BE2C (cell line): ENCODE measurements around the gene RALY.

Source experiments
- DNase-seq: peaks from one replicate; pipeline ENCODE4 v3.0.0-alpha.2; 2020
- H3K27me3 ChIP-seq: fragments of 250-450 bp; sonication (Bioruptor Pico); 2 replicates; pipeline ENCODE4 v1.5.1; 2020; ENCODE audit warnings: mild to moderate bottlenecking
- H3K36me3 ChIP-seq: fragments of 250-450 bp; sonication (Bioruptor Pico); 2 replicates; pipeline ENCODE4 v1.5.1; 2020; ENCODE audit warnings: mild to moderate bottlenecking
- H3K4me1 ChIP-seq: fragments of 250-450 bp; sonication (Bioruptor Pico); 2 replicates; pipeline ENCODE4 v1.5.1; 2020
- H3K4me3 ChIP-seq: 2 replicates; pipeline ENCODE4 v1.5.1; 2011; ENCODE audit warnings: low read depth, low read length
- H3K9me3 ChIP-seq: fragments of 250-450 bp; sonication (Bioruptor Pico); 2 replicates; pipeline ENCODE4 v1.5.1; 2020
- TF ChIP-seq, protein P1 (sequence below): IDR thresholded peaks from 2 replicates; pipeline ENCODE4 v1.5.1; 2012; ENCODE audit warnings: mild to moderate bottlenecking, low read depth, low read length

RALY gene

GRCh38 chr20:34112600-34113101 lies 118.9 kb downstream of the RALY start:
- Histone ChIP-seq H3K36me3 (peaks cover 21% of the 10 kb centered on the region), H3K4me3 (peak overlapping the region; percentile 92), H3K4me1 (no peaks in the 10 kb centered on the region), H3K27me3 (no peaks in the 10 kb centered on the region), H3K9me3 (no peaks in the 10 kb centered on the region)
- TF ChIP-seq, protein P1, sequence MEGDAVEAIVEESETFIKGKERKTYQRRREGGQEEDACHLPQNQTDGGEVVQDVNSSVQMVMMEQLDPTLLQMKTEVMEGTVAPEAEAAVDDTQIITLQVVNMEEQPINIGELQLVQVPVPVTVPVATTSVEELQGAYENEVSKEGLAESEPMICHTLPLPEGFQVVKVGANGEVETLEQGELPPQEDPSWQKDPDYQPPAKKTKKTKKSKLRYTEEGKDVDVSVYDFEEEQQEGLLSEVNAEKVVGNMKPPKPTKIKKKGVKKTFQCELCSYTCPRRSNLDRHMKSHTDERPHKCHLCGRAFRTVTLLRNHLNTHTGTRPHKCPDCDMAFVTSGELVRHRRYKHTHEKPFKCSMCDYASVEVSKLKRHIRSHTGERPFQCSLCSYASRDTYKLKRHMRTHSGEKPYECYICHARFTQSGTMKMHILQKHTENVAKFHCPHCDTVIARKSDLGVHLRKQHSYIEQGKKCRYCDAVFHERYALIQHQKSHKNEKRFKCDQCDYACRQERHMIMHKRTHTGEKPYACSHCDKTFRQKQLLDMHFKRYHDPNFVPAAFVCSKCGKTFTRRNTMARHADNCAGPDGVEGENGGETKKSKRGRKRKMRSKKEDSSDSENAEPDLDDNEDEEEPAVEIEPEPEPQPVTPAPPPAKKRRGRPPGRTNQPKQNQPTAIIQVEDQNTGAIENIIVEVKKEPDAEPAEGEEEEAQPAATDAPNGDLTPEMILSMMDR = no peak
- peak; percentile 46 for DNase-seq

DNA sequence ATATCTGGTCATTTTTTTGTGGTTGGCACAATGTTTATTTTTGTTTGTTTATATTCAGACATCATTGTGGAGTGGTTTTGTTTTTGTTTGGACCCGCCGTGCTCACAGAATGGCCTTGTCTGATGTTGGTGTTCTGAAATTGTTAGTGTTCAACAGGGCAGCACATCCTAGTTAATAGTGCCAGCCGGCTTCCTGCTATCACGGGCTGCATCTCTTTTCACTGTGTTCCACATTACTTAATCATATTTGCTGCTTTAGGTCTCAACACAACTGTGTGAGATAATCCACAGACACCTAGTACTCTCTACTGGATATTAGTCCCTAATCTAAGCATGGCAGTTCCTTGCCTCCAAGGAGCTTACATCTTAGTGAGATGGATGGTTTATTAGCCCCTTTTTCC lies 121.1 kb downstream of the RALY start:
- no peak for DNase-seq
- H3K27me3 ChIP-seq = no peaks in the 10 kb centered on the region
- H3K4me3 ChIP-seq = no peak overlapping the region
- no peaks in the 10 kb centered on the region for H3K4me1 ChIP-seq
- TF ChIP-seq, protein P1 = no peak
- peaks cover 5% of the 10 kb centered on the region for H3K36me3 ChIP-seq
- no peaks in the 10 kb centered on the region for H3K9me3 ChIP-seq

GRCh38 chr20:34115232-34115631 lies 121.5 kb downstream of the RALY start:
- no peak overlapping the region for H3K4me3 ChIP-seq
- H3K4me1 ChIP-seq = no peaks in the 10 kb centered on the region
- H3K36me3 ChIP-seq = peaks cover 5% of the 10 kb centered on the region; the same call in 1 of the 2 replicates
- TF ChIP-seq, protein P1 = no peak
- H3K27me3 ChIP-seq = no peaks in the 10 kb centered on the region
- H3K9me3 ChIP-seq = no peaks in the 10 kb centered on the region
- no peak for DNase-seq

GRCh38 chr20:34120213-34120612 lies 126.5 kb downstream of the RALY start:
- TF ChIP-seq, protein P1 = no peak

DNA sequence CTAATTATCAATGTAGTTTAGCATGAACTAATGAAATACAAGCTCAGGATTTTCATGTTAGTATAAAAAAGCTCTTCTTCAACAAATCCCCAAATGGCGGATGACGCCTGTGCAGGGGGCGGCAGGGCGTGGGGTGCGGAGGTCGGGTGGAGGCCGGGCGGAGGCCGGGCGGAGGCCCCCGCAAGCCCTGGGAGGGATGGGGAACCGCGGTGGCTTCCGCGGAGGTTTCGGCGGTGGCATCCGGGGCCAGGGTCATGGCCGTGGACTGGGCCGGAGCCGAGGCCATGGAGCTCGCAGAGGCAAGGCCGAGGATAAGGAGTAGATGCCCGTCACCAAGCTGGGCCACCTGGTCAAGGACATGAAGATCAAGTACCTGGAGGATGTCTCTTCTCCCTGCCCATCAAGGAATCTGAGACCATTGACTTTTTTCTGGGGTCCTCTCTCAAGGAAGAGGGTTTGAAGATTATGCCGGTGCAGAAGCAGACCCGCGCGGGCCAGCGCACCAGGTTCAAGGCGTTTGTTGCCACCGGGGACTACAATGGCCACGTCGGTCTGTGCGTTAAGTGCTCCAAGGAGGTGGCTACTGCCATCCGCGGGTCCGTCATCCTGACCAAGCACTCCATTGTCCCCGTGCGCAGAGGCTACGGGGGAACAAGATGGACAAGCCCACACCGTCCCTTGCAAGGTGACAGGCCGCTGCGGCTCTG lies 128.7 kb downstream of the RALY start:
- Histone ChIP-seq H3K4me1 (peaks cover 10% of the 10 kb centered on the region), H3K9me3 (no peaks in the 10 kb centered on the region), H3K27me3 (no peaks in the 10 kb centered on the region), H3K36me3 (no peaks in the 10 kb centered on the region), H3K4me3 (no peak overlapping the region)
- TF ChIP-seq, protein P1 = no peak
- no peak for DNase-seq

More at GRCh38 chr20:34120213-34120612, 126.5 kb downstream of the RALY start:
- no peak overlapping the region for H3K4me3 ChIP-seq
- no peaks in the 10 kb centered on the region for H3K9me3 ChIP-seq
- H3K27me3 ChIP-seq = no peaks in the 10 kb centered on the region
- no peaks in the 10 kb centered on the region for H3K36me3 ChIP-seq
- peaks cover 10% of the 10 kb centered on the region for H3K4me1 ChIP-seq
- DNase-seq = no peak

DNA sequence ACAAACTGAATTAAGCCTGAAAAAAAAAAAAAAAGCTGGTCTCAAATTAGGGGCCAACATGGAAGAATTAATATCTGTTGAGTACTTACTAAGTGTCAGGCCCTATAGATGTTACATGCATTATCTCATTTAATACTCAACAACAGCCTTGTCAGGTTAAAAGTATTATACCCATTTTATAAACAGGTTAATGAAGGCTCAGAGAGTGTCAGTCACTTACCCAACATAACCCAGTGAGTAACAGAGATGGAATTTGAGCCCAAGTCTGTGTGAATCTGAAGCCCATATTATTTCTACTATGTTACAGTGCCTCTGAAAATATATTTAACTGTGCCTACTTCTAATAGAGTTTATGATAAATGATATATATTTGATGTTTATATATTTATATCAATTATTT lies 129.6 kb downstream of the RALY start:
- no peaks in the 10 kb centered on the region for H3K27me3 ChIP-seq
- no peaks in the 10 kb centered on the region for H3K36me3 ChIP-seq
- H3K4me3 ChIP-seq = no peak overlapping the region
- H3K4me1 ChIP-seq = peaks cover 10% of the 10 kb centered on the region
- DNase-seq = no peak
- TF ChIP-seq, protein P1 = no peak
- H3K9me3 ChIP-seq = no peaks in the 10 kb centered on the region
